HG03439 (cell line): ENCODE measurements around the gene ENSA.
A peak's percentile ranks its signal among the peaks of the same experiment; 100 is the strongest.
"Not testable (repeated sequence)": the region's sequence is repeated elsewhere in the genome, so short reads cannot be mapped to it uniquely, and the experiment has no call there.

Experiments
- ATAC-seq: cut with Tn5 transposase; IDR thresholded peaks from one replicate; pipeline ENCODE4 v1.9.1; 2021; ENCODE audit warnings: mild to moderate bottlenecking, moderate library complexity; ENCODE audit not compliant: unreplicated experiment

The ENSA gene

DNA sequence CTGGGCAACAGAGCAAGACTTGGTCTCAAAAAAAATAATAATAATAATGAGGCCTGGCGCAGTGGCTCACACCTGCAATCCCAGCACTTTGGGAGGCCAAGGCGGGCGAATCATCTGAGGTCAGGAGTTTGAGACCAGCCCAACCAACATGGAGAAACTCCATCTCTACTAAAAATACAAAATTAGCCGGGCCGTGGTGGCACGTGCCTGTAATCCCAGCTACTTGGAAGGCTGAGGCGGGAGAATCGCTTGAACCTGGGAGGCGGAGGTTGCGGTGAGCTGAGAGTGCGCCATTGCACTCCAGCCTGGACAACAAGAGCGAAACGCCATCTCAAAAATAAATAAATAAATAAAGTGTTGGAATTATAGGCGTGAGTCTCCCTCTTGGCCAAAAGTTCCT lies 47.5 kb downstream of the ENSA start:
- not testable (repeated sequence) for ATAC-seq

DNA sequence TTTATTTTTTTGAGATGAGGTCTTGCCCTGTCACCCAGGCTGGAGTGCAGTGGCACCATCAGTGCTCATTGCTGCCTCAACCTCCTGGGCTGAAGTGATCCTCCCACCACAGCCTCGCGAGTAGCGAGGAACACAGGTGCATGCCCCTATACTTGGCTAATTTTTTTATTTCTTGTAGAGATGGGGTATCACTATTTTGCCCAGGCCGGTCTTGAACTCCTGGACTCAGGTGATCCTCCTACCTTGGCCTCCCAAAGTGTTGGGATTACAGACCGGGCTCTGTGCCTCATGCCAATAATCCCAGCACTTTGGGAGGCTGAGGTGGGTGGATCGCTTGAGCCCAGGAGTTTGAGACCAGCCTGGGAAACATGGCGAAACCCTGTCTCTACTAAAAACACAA lies 48.0 kb downstream of the ENSA start:
- ATAC-seq, result not testable (repeated sequence)

- not testable (repeated sequence) for ATAC-seq
These were observed 48.4 kb downstream of the ENSA start for GRCh38 chr1:150580966-150581365.

DNA sequence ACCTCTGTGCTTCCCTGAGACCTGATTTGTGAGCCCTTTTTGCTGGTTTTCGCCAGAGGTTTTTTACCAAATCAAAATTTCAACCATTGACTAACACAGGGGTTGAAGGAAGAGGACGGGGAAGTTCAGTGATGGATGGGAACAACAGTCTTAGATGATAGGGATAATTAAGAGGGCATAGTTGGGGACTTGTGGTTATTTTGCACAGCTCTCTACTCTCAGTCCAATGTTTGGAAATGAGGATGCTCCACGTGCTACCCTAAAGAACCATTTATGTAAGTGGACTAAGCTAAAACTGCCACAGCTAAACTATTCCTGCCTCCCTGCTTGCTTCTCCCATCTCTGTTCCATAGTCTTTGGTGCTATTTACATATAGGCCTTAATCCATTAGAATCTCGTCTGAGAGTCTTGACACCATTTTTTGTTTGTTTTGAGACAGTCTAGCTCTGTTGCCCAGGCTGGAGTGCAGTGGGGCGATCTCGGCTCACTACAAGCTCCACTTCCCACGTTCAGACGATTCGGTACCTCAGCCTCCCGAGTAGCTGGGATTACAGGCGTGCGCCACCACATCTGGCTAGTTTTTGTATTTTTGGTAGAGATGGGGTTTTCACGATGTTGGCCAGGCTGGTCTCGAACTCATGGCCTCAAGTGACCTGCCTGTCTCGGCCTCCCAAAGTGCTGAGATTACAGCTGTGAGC lies 49.3 kb downstream of the ENSA start:
- ATAC-seq, result peak; percentile 9

- peak; percentile 88 for ATAC-seq
These were observed 50.1 kb downstream of the ENSA start, which contains the start of gene MCL1 for GRCh38 chr1:150579110-150579944. MCL1 (minus strand) TSS chr1:150579610; CDS start chr1:150579530, 80 bp downstream.

DNA sequence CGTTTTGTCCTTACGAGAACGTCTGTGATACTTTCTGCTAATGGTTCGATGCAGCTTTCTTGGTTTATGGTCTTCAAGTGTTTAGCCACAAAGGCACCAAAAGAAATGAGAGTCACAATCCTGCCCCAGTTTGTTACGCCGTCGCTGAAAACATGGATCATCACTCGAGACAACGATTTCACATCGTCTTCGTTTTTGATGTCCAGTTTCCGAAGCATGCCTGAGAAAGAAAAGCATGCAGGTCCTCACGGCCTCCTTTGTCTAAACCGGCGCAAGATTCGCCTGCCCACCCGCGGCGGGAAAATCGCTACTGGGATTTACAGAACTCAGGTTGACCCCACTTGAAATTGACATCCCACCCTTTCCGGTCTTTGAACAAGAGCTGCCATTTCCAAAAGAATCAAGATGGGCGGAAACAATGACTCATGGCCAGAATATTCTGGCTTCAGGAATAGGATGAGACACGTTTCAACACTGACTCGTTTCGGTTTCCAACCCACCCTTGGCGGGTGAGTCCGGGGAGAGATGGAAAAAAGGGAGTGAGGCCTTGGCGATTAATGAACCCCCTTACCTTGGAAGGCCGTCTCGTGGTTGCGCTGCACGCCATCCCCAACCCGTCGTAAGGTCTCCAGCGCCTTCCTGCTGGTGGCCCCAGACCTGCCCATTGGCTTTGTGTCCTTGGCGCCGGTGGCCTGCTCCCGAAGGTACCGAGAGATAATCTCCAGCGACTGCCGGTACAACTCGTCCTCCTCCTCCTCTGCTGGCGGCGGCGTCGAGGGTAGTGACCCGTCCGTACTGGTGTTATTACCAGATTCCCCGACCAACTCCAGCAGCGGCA lies 50.9 kb downstream of the ENSA start:
- no peak for ATAC-seq

GRCh38 chr1:150577557-150578271 lies 51.7 kb downstream of the ENSA start:
- no peak for ATAC-seq

- no peak for ATAC-seq
These were observed 52.4 kb downstream of the ENSA start for GRCh38 chr1:150576794-150577556.

DNA sequence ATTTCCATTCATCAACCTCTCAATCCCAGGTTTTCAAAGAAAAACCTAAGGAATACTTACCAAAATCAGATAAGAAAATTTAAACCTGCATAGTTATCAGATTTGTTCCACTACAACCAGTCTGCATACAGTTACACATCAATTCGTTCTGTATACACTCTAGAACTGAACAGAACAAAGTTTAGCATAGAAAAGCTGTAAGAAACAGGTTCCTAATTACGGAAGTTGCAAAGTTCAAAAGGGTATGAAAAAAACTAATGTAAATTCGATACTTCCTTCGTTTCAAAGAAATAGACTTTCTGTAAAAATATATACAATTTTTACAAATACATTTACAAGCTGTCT lies 53.1 kb downstream of the ENSA start:
- ATAC-seq, result no peak

- ATAC-seq, result no peak
These were observed 53.7 kb downstream of the ENSA start for GRCh38 chr1:150575518-150576366.

DNA sequence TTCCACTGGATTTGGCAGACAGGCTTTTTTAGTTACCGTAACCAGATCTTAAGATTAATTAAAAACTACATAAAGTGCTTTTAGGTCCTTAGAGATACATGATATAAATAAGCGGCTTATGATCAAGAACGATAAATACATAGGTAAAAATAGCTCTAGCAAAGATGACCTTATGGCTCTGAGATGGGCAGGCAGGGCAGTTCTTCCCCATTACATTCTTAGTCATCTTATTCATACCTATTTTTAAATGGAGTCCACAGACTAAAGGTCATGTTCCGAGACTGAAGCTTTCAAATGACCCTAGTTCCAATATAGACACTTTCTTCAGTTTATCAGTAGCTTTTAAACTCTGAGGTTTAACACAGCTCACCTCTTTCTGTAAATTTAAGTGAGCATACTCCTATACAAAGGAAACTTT lies 54.3 kb downstream of the ENSA start:
- ATAC-seq, result no peak

DNA sequence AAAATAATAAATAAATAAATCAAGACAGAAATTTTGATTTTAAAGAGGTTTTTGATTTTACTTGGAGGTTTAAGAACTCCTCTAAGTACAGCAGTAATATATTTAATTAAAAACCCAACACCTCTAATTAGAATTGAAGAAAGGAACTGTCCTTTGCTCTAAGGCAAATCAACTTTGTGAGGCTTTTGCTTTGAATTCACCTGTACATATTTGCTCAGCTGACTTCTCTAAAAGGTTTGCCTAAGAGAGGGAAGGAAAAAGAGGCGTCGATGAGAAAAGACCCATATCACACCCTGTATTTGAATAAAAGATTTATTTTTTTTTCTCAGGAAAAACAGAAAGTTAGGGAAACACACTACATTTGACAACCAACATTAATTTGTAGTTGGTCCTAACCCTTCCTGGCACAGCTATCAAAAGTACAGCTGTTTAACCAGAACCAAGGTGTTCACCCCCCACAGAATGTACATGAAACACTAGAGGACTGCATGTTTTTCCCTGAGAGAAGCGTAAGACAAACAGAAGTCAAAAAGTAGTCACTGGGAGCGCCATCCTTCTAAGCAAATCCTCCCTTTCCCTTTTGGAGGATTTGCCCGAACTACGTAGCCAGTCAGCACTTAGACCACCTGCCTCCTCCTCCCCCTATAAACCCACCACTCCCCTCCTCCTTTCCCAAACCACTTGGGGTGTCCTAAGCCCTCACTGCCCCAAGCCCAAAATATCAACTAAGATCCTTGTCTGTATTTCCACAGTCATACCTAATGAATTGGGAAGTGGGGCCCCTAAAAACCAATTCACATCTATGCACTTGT lies 54.9 kb downstream of the ENSA start:
- ATAC-seq, result no peak

DNA sequence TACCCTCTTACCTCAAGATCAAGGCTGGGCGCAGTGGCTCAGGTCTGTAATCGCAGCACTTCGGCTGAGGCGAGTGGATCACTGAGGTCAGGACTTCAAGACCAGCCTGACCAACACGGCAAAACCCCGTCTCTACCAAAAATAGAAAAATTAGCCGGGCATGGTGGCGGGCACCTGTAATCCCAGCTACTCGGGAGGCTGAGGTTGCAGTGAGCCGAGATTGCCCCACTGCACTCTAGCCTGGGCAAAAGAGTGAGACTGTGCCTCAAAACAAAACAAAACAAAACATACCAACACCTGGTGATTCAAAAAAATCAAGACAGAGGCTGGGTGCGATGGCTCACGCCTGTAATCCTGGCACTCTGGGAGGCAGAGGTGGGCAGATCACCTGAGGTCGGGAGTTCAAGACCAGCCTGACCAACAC lies 55.8 kb downstream of the ENSA start:
- not testable (repeated sequence) for ATAC-seq

DNA sequence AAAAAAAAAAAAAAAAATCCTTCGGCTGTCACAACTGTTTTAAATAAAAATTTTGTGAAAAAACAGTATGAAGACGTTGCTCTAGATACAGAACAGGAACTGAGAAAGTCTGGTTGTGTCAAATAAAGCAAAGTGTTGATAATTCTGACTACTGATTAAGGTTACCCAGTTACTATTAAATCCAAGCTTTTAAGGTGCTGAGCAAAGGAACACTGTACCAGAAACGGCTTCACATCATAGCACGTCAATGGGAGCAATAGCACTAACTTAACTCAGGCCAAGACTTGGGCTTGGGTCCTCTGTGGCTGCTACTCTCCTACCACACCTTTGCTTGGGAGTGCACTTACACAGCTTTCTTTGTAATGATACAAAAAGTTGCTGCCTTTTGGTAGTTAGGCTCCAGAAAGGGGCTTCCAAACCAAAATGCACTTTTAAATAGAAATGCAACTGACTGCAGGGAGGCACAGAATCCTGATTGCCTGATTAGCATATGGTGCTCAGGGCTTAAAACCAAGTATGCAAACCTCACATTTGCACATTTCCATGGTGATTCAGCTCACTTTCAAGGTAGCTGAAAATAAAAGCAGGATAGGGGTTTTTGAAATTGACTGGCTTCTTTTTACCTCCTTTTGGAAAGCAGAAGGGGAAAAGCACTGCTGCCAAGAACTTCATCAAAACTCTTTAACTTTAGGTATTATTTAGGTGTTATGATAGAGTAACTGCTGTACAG lies 56.3 kb downstream of the ENSA start:
- no peak for ATAC-seq
